HepG2 (cell line): ENCODE results near the gene TF.

Experiments used
- FOXA1 ChIP-seq, 2 experiments: fragments of 450-650 bp in 1 of 2; sonication (generic) in 1 of 2; formaldehyde crosslinking in 1 of 2; IDR thresholded peaks; 2 replicates each; pipeline versions ENCODE4 v1.4.0 to v1.6.1; 2016 to 2020; ENCODE audit warnings: missing genetic modification reagents in 1 of 2
- KAT7 ChIP-seq: IDR thresholded peaks from 2 replicates; pipeline ENCODE4 v1.6.1; 2018; ENCODE audit warnings: borderline replicate concordance, missing compliant biosample characterization
- MBNL3 ChIP-seq: fragments of 250-450 bp; sonication (Bioruptor Pico); conservative IDR thresholded peaks from 2 replicates; pipeline ENCODE4 v1.8.0; 2022; ENCODE audit warnings: mild to moderate bottlenecking, inconsistent platforms
- RAD21 ChIP-seq: fragments of 450-650 bp; formaldehyde crosslinking; IDR thresholded peaks from 2 replicates; pipeline ENCODE4 v1.5.0; 2020; ENCODE audit warnings: mild to moderate bottlenecking
- SIN3A ChIP-seq: IDR thresholded peaks from 2 replicates; pipeline ENCODE4 v1.6.1; 2011; ENCODE audit warnings: low read depth, mild to moderate bottlenecking, control low read depth, low read length, borderline replicate concordance
- SP1 ChIP-seq, 2 experiments: fragments of 450-650 bp in 1 of 2; sonication (generic) in 1 of 2; formaldehyde crosslinking in 1 of 2; IDR thresholded peaks; 2 replicates each; pipeline versions ENCODE4 v1.4.0 to v1.6.1; 2016 to 2020; ENCODE audit warnings: missing genetic modification reagents in 1 of 2
- YY1 ChIP-seq: IDR thresholded peaks from 2 replicates; pipeline ENCODE4 v1.6.1; 2011; ENCODE audit warnings: low read length, low read depth, moderate library complexity, mild to moderate bottlenecking; ENCODE audit not compliant: insufficient read depth, insufficient replicate concordance
- TF ChIP-seq, protein P1 (sequence below): sonication (generic); formaldehyde crosslinking; IDR thresholded peaks from 2 replicates; pipeline ENCODE4 v1.5.0; 2020; ENCODE audit warnings: missing genetic modification reagents
- TF ChIP-seq, protein P2 (sequence below): sonication (generic); formaldehyde crosslinking; IDR thresholded peaks from 2 replicates; pipeline ENCODE4 v1.5.1; 2020; ENCODE audit warnings: mild to moderate bottlenecking, missing genetic modification reagents, moderate library complexity
- TF ChIP-seq, protein P3 (sequence below): IDR thresholded peaks from 2 replicates; pipeline ENCODE4 v1.6.1; 2016; ENCODE audit warnings: low read depth, borderline replicate concordance

DNA sequence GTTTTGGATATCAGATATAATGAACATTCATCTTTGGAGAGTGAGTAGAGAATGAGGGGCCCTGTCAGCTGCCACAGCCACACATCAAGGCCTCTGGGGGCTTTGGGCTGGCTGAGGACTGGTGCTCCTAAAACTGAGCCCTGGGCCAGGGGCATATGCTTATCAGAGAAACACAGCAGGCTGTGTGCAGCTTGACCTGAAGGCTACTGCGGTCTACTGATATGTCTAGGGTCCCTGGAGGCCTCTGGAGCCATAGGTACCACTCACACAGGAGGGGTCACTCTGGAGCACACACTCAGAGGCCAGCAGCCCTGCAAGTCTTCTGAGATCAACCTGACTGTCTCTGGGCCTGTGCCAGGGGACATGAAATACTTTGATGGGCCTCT is 7.6 kb downstream of the TF start:
- TF ChIP-seq MBNL3 (CRISPR knock-in tag) (no peak), SP1 (IDR thresholded peaks at IDR 0.05) (no peak), SP1 (CRISPR knock-in tag; IDR thresholded peaks at IDR 0.05) (no peak), FOXA1 (IDR thresholded peaks at IDR 0.05) (no peak), FOXA1 (CRISPR knock-in tag; IDR thresholded peaks at IDR 0.05) (no peak), YY1 (no peak), SIN3A (no peak), RAD21 (CRISPR knock-in tag) (no peak), KAT7 (CRISPR knock-in tag) (no peak)
- TF ChIP-seq, protein P1, sequence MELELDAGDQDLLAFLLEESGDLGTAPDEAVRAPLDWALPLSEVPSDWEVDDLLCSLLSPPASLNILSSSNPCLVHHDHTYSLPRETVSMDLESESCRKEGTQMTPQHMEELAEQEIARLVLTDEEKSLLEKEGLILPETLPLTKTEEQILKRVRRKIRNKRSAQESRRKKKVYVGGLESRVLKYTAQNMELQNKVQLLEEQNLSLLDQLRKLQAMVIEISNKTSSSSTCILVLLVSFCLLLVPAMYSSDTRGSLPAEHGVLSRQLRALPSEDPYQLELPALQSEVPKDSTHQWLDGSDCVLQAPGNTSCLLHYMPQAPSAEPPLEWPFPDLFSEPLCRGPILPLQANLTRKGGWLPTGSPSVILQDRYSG: no peak
- TF ChIP-seq, protein P2, sequence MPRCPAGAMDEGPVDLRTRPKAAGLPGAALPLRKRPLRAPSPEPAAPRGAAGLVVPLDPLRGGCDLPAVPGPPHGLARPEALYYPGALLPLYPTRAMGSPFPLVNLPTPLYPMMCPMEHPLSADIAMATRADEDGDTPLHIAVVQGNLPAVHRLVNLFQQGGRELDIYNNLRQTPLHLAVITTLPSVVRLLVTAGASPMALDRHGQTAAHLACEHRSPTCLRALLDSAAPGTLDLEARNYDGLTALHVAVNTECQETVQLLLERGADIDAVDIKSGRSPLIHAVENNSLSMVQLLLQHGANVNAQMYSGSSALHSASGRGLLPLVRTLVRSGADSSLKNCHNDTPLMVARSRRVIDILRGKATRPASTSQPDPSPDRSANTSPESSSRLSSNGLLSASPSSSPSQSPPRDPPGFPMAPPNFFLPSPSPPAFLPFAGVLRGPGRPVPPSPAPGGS (CRISPR knock-in tag): no peak
- TF ChIP-seq, protein P3, sequence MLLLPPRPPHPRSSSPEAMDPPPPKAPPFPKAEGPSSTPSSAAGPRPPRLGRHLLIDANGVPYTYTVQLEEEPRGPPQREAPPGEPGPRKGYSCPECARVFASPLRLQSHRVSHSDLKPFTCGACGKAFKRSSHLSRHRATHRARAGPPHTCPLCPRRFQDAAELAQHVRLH: no peak
